Liver (tissue), 3 donors: ENCODE measurements around the gene DMP1.

ENCODE experiments used
- EGR1 ChIP-seq, 2 donors: IDR thresholded peaks; 2 replicates each; pipeline ENCODE4 v1.6.1; 2016 to 2018; ENCODE audit warnings: antibody characterized with exemption in 2 of 2, low read depth in 2 of 2
- TF ChIP-seq, protein P1 (sequence below): fragments of 150-350 bp; IDR thresholded peaks from 2 replicates; pipeline ENCODE4 v1.5.1; 2017; ENCODE audit warnings: improper control_type of control experiment, low read depth, low read length; ENCODE audit not compliant: missing input control
- donor health status: healthy.
- donor health status: healthy.

DNA sequence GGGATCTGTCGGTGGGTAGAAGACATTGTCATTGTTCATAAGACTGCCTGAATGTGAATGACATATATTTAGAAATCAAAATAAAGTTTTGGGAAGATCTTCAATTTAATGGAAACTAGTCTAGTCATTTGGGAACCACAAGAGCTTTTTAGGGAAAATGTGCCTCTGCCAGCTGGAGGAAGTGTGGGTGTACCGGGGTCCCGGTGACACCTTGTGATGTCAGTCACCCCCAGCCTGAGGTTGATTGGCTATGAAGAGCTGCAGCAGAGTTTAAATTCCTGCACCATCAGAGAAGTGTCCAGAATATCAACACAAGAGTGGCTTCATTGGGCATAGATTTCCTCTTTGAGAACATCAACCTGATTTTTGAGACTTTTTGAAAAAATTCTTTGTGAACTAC, at the start of gene DMP1:
- TF ChIP-seq, protein P1, sequence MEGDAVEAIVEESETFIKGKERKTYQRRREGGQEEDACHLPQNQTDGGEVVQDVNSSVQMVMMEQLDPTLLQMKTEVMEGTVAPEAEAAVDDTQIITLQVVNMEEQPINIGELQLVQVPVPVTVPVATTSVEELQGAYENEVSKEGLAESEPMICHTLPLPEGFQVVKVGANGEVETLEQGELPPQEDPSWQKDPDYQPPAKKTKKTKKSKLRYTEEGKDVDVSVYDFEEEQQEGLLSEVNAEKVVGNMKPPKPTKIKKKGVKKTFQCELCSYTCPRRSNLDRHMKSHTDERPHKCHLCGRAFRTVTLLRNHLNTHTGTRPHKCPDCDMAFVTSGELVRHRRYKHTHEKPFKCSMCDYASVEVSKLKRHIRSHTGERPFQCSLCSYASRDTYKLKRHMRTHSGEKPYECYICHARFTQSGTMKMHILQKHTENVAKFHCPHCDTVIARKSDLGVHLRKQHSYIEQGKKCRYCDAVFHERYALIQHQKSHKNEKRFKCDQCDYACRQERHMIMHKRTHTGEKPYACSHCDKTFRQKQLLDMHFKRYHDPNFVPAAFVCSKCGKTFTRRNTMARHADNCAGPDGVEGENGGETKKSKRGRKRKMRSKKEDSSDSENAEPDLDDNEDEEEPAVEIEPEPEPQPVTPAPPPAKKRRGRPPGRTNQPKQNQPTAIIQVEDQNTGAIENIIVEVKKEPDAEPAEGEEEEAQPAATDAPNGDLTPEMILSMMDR: no peak
- no peak for TF ChIP-seq EGR1 (IDR thresholded peaks at IDR 0.05; ENCODE audit: low read depth in 2 of 2)
